Stimulated activated CD4-positive, alpha-beta T cell treated with anti-CD3 and anti-CD28 coated beads, Interleukin-15, amount 100 ng/mL, for 48 hours (primary cell): Measurements from ENCODE around the gene MLC1.
"Not testable (repeated sequence)": the region's sequence is repeated elsewhere in the genome, so short reads cannot be mapped to it uniquely, and the experiment has no call there.

Experiments
- DNase-seq, 2 donors: peaks; one replicate each; pipeline ENCODE4 v3.0.0-alpha.2; 2020; ENCODE audit warnings: low read depth in 2 of 2

MLC1 gene

DNA sequence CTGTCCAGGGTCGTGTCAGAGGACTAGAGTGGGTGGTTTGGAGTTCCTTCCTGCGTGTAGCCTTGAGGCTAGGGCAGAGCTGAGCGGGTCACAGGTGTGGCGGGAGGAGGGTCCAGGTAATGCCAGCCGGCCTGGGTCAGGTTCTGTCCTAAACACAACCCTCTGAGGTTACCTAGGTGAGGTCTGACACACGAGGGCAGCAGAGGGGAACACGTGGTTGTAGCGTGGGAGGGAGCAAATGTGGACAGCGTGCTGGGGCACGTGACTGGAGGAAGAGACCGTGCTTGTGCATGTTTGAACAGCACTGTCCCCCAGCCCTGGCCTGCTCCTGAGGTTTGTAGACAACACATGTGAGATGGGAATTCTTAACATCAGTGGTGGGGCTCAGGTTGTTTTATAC lies 17.7 kb upstream of the MLC1 start:
- no peak for DNase-seq

DNA sequence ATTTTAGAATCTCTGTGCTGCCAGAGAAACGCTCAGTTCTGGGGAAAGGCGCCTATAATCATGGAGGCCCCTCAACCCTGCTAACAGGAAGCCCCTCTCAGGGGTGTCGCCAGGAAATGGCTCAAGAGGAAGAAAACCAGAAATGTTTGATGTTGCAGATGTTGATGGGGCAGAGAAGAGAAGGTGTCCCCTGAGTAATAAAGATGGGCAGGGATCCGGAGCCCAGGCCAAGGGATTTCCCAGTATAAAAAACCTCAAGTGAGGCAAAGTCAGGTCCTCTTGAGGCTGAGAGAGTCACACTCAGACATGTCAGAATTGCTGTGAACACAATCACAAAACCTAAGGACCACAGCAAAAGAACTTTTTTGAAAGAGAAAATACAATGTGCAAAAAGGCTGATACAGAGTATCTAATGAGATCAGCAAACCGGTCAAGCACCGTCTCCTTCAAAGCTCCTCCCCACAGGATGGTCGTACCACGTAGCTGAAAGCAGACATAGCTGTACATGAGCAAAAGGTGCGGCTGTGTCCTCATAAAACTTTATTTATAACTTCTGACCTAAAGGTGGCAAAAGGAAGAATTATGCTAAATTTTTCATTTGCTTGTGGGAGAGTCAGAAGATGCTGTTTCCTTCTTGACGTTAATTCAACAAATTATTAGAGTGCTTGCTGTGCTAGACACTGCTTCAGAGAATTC lies 16.8 kb upstream of the MLC1 start:
- DNase-seq, result no peak

DNA sequence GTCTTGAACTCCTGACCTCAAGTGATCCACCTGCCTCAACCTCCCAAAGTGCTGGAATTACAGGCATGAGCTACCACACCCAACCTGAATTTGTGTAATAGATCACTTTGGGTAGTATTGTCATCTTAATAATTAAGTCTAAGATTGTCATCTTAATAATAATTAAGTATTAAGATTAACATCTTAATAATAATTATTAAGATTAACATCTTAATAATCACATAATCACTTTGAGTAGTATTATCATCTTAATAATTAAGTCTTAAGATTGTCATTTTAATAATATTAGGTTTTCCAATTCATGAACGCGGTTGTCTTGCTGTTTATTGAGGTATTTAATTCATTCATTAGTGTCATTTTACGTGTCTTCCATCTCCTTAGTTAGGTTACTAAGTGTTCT lies 12.8 kb upstream of the MLC1 start:
- DNase-seq, result no peak

DNA sequence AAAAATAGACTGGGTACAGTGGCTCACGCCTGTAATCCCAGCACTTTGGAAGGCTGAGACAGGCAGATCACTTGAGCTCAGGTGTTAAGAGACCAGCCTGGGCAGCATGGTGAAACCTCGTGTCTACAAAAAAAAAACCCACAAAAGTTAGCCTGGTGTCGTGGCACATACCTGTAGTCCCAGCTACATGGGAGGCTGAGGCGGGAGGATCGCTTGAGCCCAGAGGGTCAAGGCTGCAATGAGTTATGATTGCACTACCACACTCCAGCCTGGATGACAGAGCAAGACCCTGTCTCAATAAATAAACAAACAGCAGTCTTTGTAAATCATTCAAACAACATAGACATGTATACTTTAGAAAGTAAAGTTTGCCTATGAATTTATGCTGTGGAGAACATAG lies 7.1 kb upstream of the MLC1 start:
- no peak for DNase-seq

DNA sequence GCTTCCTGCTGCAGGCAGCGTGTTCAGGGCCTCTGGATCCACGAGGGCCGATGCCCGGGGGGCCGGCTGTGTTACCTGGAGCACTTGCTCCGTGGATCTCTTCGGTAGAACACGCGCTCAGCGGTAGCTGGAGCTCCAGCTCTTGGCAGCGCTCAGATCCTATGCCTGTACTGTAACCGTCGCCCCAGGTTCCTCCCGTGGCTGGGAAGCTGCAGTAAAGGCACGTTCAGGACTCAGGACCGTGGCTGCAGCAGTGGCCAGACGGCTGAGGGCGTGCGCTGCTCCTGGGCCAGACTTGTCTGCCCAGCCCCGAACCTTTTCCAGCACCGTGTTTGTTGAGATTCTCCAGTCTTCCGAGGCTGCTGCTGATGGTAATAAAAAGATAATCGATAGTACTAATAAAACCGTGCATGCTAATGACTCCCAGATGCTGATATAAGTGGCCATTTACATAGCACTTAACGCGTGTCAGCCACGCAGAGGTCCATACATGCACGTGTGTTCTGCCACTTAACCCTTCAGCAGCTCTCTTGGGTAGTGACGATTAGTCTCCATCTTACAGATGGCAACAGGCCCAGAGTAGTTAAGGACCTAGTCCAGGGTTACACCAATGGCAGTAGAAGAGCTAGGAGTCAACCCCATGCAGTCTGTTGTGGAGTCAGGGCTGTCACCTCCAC lies 6.0 kb upstream of the MLC1 start:
- no peak for DNase-seq

DNA sequence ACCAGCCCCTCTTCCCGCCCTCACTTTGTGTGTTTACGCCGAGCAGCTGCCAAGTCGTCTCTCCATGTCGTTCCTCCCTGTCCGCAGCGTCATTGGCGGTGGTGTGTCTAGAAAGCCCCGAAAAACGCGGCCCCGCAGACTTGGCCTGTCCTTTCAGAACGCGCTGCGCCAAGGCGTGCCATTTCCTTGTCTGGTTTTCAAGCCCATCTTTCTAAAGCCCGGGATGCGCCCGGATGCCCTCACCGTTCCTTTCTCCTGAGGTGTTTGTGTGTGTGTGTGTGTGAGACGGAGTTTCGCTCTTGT lies 5.1 kb upstream of the MLC1 start:
- no peak for DNase-seq

DNA sequence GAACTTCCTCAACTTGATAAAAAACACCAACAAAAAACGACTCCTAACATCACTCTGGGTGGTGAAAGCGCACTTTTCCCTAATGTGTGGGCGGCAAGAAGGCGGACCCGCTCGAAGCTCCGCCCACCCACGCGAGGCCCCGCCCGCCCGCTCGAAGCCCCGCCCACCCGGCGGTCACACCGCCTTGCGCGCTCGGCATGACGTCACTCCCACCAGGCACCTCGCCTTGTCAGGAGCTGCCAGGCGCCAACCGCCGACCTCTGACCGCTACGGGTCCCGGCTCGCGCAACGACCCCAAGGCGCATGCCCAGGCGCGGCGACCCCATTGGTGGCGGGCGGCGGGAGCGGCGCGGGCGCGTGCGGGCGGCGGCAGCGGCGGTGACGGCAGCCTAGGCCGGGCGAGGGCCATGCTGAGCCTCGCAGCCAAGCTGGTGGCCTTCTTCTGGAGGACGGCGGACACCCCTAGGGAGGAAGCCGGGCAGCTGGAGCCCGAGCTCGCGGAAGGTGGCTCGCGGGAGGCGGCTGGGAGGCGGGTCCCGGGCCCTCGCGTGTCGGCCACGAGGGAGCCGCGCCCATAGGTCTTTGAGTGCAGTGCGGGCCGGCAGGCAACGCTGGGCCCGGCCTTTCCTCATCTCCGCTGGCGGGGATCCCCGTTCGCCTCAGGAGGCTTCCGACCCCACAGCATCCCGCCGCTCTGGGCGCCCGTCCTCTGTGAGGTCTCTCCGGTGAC lies 4.6 kb upstream of the MLC1 start, which contains the start of gene MOV10L1:
MOV10L1 (plus strand) TSS at position 325 of the 730 bp plus-strand sequence; CDS start at position 408, 83 bp downstream.
- DNase-seq, result peak in 1 of 2 donors; percentile 24

DNA sequence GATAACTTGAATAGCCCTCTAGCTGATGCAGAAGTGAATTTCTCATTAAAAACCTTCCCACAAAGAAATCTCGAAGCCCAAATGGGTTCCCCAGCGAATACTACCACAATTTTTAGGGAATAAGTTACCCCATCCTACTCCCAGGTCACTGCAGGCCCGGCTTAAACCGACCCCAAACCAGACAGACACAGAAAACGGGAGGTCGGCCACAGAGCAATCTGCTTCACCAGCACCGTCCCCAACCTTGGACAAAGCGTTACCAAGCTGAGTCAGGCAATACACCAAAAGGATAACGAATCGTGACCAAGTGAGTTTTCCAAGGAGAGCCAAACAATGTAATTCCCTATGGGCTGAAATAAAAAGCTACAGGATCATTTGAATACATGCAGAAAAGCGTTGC lies 4.0 kb upstream of the MLC1 start:
- no peak for DNase-seq

DNA sequence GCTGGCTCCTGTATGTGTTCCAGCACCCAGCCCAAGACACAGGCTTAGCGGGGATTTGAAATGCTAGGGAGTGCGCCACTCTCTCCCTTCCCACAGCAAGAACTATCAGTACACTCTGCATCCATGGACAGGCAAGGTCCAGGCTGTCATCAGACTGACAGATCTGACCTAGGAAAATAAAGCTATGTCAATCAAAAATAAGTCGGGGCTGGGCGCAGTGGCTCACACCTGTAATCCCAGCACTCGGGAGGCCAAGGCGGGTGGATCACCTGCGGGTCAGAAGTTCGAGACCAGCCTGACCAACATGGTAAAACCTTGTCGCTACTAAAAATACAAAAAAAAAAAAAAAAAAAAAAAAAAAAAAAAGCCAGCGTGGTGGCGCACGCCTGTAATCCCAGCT lies 2.9 kb upstream of the MLC1 start:
- no peak for DNase-seq

DNA sequence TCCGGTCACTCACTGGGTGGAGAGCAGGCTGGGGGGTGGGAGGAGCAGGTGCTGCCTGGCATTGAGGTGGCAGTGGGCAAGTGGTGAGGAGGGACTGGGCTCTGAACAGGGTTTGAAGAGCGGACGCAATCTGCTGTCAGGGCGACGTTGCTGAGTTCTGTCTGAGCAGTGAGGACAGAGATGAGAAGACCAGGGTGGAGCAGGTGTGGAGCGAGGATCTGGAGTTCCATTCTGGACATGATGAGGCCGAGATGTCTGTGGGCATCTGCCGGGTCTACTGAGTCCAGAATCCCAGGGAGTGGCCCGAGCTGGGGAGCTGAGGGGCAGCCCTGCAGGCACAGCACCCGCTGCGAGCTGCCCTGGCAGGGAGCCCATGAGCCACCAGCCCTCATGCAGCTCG lies 2.4 kb upstream of the MLC1 start:
- no peak for DNase-seq

DNA sequence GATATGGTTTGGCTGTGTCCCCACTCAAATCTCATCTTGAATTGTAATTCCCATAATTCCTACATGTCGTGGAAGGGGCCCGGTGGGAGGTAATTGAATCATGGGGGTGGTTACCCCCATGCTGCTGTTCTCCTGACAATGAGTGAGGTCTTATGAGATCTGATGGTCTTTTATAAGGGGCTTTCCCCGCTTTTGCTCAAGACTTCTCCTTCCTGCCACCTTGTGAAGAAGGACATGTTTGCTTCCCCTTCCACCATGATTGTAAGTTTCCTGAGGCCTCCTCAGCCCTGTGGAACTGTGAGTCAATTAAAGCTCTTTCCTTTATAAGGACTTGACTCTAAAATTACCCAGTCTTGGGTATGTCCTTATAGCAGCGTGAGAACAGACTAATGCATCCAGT lies 1.7 kb upstream of the MLC1 start:
- not testable (repeated sequence) for DNase-seq

DNA sequence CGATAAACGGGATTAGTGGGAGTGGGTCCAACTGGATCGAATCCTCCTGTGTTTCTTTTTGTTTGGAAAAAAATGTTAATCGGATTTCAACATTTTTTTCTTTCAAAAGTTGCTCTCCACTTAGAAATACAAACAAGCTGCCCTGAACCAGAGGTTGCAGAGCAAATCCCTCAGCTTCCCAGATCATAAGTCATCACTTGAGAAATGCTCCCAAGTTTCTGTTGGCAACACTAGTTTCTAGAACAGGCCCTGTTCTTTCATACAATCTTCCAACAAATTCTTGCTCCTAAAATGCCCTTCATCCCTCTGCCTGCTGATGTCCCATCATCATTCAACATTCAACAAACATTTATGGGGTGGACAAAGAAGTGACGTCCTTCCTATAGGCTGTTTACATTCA lies 1.3 kb upstream of the MLC1 start:
- no peak for DNase-seq

DNA sequence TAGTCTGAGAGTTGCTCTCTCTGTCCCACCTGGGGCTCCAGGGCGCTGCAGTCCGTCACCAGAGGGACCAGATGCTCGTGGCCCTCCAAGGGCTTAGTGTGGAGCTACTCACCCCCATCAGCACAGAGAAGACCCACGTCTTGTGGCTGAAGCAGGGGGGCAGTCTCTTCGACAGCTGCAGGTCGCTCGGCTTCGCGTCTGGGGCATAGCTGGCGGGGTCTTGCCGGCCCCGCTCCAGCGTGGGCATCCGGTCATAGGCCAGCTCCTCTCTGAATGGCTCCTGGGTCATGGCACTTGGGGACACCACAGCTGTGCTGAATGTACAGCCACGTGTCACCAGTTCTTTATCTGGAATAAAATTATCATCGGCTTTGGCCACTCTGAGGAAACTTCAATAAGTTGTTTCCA lies 608 bp downstream of the MLC1 start:
- DNase-seq, result no peak

DNA sequence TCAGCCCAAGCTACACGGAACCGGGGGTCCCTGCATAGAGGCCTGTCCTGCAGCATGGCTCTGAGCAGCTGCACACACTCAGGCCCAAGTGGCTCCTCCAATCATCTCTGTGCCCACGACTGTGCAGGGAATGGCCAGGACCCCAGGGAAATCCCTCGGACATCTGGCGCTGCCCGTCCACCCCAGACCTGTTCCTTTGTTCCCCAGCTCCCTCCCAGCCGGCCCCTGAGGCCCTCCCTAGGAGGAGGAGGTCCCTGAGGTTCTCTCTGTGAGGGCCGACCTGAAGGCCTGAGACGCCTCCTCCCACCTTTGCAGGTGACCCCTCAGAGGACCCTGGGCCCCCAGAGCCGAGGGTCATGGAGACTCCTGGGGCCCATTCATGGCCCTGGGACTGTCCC lies 1.1 kb downstream of the MLC1 start:
- no peak for DNase-seq

DNA sequence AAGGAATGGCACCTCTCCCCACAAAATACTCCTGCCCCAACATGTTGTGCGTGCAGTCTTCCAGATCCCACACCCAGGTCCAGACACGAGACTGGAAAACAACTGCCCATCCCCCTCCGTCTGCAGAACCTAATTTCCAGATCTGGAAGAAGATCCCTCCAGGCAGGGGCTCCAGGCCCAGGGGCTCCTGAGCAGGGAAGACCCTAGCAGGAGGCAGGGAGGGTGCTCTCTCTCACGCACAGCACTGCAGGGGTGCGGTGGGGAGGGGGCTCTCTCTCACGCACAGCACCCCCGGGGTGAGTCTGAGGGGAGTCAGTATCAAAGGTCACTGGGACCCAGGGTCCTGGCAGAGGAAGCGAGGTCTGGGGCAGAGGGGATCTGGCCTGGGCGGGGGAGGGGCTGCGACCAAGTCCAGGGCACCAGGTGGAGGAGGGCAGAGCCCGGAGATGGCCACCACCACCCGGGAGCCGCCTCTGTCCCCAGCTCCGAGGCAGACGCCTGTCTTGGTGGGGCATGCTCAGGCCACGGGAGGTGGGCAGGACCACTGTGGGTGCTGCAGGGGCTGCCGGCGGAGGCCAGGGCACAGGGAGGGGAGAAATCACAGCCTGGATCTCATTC lies 1.7 kb downstream of the MLC1 start:
- no peak for DNase-seq

DNA sequence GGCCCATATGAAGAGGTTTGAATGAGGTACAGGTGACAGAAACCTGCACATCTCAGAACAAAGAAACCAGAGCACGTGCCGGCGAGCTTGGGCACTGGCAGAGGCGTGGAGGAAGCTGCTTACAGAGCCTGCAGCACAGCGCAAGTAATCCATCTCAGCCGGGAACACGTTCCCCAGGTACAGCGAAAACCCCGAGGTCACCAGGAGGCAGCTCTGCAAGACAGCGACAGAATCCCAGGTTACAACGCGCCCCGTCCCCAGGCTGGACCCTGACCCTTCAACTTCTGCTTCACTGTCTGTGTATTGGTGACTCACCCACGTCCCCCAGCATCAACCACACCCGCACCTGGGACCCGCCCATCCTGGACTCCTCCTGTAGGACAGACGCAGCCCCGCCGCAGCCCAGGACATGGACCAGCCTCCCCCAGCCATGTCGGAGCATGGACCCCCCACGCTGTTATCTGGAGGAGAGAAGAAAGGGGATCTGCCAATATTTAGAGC lies 2.2 kb downstream of the MLC1 start:
- DNase-seq, result no peak

DNA sequence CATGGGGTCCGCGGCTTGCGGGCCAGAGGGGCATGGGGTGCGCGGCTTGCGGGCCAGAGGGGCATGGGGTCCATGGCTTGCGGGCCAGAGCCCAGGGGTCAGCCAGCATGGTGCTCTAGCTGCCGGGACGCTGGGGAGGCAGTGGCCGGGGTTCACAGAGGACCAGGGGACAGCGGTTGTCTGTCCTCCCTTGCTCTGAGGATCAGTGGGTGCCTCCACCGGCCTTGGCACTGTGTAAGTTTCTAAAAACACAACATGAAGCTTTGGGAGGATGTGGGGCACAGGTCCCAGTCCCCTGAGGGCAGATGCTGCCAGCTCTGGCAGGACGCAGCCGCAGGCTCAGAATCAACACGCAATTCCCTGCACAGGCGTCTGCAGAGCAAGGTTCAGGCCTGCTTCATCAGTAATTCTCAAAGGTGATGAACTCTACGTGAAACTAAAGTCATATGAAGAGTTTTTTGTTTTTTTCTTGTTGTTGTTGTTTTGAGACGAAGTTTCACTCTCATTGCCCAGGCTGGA lies 3.0 kb downstream of the MLC1 start:
- no peak for DNase-seq

DNA sequence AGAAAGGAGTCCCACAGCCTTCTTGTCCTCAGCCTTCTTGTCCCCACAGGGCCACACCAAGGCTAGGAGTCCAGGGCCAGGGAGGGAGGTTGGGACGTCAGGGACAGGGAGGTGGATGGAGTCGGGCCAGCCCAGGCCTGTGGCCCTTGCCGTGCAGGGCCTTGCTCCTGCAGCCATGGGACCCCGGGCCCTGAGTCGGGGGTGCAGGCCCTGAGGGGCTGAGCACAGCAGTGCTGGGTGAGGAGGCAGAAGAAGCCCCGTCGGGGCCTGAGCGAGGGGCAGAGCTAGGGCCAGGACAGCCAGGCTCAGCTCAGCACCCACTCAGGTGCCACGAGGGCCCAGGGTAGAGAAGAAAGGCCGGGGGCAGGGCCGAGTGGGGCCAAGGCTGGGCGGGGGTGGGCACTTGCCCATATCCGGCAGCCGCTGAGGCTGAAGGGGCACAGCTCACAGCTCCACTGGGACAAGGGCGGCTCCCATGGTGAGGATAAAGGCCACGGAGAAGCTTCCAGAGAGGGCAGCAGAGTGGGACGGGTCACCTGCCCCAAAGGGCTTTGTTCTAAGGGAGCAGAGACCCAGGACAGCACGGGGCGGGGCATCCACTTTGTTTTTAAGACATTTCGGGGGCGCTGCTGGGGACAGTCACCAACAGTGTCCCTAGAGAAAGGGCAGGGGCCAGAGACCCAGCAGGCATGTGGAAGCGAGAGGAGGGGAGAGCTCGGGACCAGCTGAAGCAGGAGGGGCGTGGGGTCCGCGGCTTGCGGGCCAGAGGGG lies 3.6 kb downstream of the MLC1 start:
- no peak for DNase-seq

DNA sequence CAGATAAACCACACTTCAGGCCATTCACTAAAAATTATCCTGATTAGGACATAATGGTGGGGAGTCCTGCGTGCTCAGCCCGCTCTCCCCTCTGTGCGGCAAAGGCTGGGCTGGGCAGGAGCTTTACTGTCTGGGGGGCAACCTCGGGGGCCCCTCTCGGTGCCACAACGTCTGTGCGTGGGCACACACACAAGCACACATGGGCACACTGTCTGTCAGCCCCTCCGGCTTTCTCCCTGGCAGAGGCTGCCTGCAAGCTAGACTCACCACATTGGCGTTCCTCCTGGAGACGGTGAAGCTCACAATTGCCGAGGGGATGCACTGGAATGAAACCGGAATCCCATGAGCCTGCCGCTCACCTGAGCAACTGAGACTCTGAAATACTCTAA lies 5.2 kb downstream of the MLC1 start:
- DNase-seq, result no peak

DNA sequence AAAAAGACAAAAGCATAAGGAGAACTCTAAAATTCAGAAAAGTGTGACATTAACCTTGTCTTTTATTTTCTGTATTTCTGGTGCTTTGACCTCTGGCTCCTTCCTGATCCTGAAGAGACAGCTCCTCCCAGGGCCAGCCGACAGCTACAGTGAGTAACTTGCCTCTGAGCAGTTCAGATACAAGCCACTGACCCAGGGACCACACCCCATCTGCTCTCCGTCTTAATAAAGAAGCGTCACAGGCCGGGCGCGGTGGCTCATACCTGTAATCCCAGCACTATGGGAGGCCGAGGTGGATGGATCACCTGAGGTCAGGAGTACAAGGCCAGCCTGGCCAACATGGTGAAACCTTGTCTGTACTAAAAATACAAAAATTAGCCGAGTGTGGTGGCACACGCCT lies 6.5 kb downstream of the MLC1 start:
- DNase-seq, result no peak

DNA sequence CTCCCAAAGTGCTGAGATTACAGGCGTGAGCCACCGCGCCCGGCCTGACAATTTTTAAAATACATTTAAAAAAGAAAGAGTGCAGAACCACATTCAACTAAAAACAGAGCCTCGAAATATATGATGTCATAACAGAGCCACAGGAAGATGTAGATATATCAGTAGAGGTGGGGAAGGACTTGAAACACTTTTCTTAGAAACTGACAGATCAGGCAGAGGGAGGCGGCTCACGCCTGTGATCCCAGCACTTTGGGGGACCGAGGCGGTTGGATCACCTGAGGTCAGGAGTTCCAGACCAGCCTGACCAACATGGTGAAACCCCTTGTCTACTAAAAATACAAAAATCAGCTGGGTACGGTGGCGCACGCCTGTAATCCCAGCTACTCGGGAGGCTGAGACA lies 7.0 kb downstream of the MLC1 start:
- no peak for DNase-seq
